ENCODE results near the gene LYPLAL1. TPM values are rescaled to one million over a fixed set of nuclear protein-coding genes. Genes with fewer than 3 reads are reported as not detected.

The LYPLAL1 gene
- total and polyA plus RNA-seq, 9 of the 15 experiments (the other 6 are each of a cell fraction or from before 2014, with no cell fraction given): 14.9 to 179 (median 46.3) TPM

DNA sequence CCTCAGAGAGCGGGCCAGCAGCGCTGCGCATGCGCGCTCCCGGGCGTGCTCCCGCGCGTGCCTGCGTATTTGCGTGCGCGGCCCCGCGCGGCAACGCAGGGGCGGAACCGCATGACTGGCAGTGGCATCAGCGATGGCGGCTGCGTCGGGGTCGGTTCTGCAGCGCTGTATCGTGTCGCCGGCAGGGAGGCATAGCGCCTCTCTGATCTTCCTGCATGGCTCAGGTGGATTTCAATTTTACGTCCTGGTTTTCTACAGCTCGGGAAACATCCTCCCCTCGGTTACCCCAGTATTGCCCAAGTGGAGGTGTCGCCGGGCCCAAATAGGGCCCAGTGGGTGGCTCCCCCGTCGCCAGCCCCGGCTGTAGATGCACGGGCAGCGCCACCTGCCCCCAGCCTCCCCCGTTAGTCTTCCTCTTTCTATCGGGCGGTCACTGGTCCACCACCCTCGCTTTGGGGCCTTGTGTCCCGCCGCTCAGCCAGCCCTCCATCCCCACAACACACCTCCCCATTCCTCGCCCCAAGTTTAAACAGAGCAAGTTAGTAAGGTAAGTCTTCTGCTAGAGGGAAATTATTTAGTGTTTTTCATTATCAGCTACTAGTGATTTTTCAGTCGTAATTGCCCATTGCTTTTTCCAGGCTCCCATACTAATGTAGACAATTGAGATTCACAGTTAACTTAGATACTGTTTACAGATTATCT, at the start of gene LYPLAL1 (continued):
- TF ChIP-seq, protein P1, sequence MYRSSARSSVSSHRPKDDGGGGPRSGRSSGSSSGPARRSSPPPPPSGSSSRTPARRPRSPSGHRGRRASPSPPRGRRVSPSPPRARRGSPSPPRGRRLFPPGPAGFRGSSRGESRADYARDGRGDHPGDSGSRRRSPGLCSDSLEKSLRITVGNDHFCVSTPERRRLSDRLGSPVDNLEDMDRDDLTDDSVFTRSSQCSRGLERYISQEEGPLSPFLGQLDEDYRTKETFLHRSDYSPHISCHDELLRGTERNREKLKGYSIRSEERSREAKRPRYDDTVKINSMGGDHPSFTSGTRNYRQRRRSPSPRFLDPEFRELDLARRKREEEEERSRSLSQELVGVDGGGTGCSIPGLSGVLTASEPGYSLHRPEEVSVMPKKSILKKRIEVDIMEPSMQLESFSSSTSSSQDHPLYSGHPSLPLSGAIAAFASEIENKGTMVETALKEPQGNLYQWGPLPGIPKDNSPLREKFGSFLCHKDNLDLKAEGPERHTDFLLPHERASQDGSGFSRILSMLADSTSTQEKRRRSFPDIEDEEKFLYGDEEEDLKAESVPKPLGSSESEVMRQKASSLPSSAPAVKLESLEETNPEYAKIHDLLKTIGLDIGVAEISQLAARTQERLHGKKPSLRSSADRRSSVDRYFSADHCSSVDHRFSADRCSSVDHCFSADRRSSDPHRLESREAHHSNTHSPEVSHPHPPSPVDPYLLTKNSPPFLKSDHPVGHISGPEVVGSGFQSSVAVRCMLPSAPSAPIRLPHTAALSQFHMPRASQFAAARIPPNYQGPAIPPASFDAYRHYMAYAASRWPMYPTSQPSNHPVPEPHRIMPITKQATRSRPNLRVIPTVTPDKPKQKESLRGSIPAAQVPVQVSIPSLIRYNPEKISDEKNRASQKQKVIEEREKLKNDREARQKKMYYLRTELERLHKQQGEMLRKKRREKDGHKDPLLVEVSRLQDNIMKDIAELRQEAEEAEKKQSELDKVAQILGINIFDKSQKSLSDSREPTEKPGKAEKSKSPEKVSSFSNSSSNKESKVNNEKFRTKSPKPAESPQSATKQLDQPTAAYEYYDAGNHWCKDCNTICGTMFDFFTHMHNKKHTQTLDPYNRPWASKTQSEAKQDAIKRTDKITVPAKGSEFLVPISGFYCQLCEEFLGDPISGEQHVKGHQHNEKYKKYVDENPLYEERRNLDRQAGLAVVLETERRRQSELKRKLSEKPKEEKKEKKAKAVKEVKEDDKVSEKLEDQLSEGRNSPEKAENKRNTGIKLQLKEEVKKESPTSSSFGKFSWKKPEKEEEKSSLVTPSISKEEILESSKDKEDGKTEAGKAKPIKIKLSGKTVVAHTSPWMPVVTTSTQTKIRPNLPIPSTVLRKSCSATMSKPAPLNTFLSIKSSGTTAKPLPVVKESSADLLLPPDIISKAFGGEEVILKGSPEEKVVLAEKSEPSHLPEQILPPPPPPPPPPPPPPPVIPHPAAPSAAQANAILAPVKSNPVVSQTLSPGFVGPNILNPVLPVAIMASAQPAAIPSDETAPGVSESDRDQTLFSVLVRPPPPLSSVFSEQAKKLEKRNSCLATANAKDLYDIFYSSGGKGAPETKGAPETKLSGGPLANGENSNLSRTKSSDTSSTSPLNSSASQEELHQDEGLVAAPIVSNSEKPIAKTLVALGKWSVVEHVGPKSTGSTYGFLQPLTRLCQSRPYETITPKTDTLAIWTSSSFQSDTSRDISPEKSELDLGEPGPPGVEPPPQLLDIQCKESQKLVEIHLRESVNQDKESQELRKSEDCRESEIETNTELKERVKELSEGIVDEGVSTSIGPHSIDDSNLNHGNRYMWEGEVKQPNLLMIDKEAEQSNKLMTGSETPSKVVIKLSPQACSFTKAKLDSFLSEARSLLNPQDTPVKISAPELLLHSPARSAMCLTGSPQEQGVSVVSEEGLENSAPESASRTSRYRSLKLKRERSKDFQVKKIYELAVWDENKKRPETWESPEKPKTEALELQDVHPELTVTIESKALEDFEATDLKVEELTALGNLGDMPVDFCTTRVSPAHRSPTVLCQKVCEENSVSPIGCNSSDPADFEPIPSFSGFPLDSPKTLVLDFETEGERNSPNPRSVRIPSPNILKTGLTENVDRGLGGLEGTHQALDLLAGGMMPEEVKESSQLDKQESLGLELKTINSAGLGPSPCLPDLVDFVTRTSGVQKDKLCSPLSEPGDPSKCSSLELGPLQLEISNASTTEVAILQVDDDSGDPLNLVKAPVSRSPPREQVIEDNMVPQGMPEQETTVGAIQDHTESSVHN (IDR thresholded peaks at IDR 0.05; ENCODE audit: borderline replicate concordance in 1 of 2, low read depth in 1 of 2): no peak
- TF ChIP-seq, protein P2, sequence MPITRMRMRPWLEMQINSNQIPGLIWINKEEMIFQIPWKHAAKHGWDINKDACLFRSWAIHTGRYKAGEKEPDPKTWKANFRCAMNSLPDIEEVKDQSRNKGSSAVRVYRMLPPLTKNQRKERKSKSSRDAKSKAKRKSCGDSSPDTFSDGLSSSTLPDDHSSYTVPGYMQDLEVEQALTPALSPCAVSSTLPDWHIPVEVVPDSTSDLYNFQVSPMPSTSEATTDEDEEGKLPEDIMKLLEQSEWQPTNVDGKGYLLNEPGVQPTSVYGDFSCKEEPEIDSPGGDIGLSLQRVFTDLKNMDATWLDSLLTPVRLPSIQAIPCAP (CRISPR knock-in tag; IDR thresholded peaks at IDR 0.05; ENCODE audit: borderline replicate concordance): 0 out of 2 replicates have a peak, but pooled peaks have one; percentile 27
- TF ChIP-seq ELF1 (tag; IDR thresholded peaks at IDR 0.05): peak; percentile 58; the same call in 1 of the 2 replicates
- no peak for TF ChIP-seq EWSR1 (IDR thresholded peaks at IDR 0.05; ENCODE audit: borderline replicate concordance, low read depth, partially characterized antibody)
- TF ChIP-seq PTRF (tag; IDR thresholded peaks at IDR 0.05): no peak
- TF ChIP-seq, protein P3, sequence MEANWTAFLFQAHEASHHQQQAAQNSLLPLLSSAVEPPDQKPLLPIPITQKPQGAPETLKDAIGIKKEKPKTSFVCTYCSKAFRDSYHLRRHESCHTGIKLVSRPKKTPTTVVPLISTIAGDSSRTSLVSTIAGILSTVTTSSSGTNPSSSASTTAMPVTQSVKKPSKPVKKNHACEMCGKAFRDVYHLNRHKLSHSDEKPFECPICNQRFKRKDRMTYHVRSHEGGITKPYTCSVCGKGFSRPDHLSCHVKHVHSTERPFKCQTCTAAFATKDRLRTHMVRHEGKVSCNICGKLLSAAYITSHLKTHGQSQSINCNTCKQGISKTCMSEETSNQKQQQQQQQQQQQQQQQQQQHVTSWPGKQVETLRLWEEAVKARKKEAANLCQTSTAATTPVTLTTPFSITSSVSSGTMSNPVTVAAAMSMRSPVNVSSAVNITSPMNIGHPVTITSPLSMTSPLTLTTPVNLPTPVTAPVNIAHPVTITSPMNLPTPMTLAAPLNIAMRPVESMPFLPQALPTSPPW (CRISPR knock-in tag; IDR thresholded peaks at IDR 0.05): peak; percentile 71; the same call in 1 of the 2 replicates
- TF ChIP-seq CREB1 (IDR thresholded peaks at IDR 0.05): peak; percentile 81
- peak; percentile 55; the same call in 1 of the 2 replicates for TF ChIP-seq CREB1 (CRISPR knock-in tag; IDR thresholded peaks at IDR 0.05)
- TF ChIP-seq ZNF165 (CRISPR knock-in tag; IDR thresholded peaks at IDR 0.05; ENCODE audit: borderline replicate concordance): peak; percentile 32; the same call in 1 of the 2 replicates
- TF ChIP-seq ZSCAN29 (IDR thresholded peaks at IDR 0.05): no peak
- TF ChIP-seq NFIC (IDR thresholded peaks at IDR 0.05): no peak
- TF ChIP-seq CBFA2T3 (IDR thresholded peaks at IDR 0.05): no peak
- TF ChIP-seq TCFL5 (CRISPR knock-in tag; conservative IDR thresholded peaks at IDR 0.05): no peak
- TF ChIP-seq ZNF589 (CRISPR knock-in tag; IDR thresholded peaks at IDR 0.05; ENCODE audit: low read depth): 0 out of 2 replicates have a peak, but pooled peaks have one; percentile 34
- TF ChIP-seq CTBP1 (IDR thresholded peaks at IDR 0.05; ENCODE audit: borderline replicate concordance): peak; percentile 82
- TF ChIP-seq HCFC1 (IDR thresholded peaks at IDR 0.05; ENCODE audit: low read depth, low read length): peak; percentile 62
